GM18511 (cell line): ENCODE data around the gene ELOVL5.

Experiments used
- ATAC-seq: cut with Tn5 transposase; IDR thresholded peaks from one replicate; pipeline ENCODE4 v1.9.1; 2021; ENCODE audit warnings: mild to moderate bottlenecking, moderate library complexity; ENCODE audit not compliant: unreplicated experiment

The ELOVL5 gene

GRCh38 chr6:53282741-53283140 is 66.0 kb downstream of the ELOVL5 start:
- ATAC-seq: no peak

GRCh38 chr6:53282234-53282633 is 66.5 kb downstream of the ELOVL5 start:
- no peak for ATAC-seq

- peak; percentile 55 for ATAC-seq
These were observed 67.1 kb downstream of the ELOVL5 start for GRCh38 chr6:53281518-53282215.

DNA sequence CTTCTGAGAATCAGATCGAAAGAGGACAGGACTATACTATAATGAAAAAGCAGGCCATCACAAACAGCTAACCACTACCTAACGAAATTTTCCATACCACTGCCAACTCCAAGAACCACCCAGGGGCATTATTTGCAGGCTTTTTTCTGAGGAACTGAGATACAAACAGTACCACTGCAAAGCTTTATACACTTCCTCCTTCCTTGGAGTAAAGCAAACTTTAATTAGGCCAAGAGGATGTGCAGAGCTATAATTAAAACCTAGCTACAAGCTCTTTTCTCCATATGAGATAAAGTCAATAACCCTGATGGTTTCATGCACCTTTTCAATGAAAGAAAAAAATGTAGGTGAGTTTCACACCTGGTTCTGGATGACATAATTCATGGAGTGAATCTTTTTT is 68.5 kb downstream of the ELOVL5 start:
- ATAC-seq: no peak

- ATAC-seq: no peak
These were observed 69.5 kb downstream of the ELOVL5 start for GRCh38 chr6:53279293-53279692.

GRCh38 chr6:53273370-53273769 is 75.4 kb downstream of the ELOVL5 start:
- no peak for ATAC-seq

DNA sequence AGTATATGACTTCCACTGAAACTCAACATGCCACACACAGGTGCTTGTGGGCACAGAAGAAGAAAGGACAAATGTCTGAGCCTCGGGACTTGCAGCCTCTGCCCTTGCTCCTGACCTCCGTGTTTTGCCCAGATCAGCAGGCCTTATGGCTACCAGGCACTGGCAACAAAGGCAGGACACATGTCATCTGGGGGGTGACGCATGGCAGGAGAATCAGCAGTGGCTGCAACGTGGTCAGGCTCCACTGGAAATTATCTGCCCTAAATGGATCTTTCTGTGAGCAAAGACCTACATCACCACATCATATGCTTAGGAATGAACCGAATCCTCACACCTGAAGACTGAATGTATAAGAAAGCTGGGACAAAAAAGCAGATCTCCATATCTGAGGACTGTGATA is 78.9 kb downstream of the ELOVL5 start:
- ATAC-seq: no peak

GRCh38 chr6:53268858-53269608 is 79.7 kb downstream of the ELOVL5 start:
- no peak for ATAC-seq

DNA sequence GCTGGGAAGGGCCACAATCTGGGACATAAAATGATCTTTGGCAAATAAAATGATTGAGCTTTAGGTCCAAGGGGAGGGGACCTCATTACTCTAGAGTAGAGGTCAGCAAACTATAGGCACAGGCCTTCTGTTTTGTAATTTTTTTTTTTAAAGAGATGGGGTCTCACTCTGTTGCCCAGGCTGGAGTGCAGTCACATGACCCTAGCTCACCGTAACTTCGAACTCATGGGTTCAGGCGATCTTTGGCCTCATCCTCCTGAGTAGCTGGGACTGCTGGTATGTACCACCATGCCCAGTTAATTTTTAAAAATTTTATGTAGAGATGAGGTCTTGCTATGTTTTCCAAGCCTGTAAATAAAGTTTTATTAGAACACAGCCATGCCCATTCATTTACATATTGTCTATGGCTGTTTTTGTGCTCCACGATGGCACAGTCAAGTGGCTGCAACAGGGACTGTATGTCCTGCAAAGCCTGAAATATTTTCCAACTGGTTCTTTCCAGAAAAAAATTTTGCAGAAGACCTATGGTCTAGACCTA is 82.1 kb downstream of the ELOVL5 start:
- ATAC-seq: no peak

DNA sequence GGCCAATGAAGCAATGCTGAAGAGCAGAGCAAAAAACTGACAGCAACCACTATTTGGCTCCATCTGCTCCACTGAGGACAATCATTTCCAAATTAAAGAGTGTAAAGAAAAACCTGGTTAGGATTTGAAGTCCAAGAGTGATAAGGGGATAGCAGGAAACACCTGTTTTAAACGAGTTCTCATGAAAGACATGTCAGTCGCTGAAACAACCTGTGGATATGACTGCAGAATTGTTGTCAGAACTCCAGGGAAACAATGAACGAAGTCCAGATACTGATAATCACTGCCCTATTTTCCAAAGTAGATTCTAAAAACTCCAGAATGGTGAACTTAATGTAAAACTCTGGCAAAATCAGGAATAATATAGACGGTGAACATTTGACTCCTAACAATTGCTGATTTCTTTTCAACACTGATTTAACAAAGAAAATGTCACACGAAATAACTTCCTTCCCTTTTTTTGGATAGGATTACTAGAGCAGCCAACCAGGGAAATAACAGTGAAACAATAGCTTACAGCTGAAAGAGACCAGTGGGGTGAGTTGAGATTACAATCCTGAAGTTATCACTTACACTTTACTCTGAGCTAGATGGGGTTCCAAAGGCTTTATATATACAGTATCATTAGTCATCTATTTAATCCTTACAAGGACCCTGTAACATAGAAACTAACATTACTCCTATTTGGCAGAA is 83.7 kb downstream of the ELOVL5 start:
- ATAC-seq: no peak

- no peak for ATAC-seq
These were observed 84.4 kb downstream of the ELOVL5 start for GRCh38 chr6:53264337-53264736.

DNA sequence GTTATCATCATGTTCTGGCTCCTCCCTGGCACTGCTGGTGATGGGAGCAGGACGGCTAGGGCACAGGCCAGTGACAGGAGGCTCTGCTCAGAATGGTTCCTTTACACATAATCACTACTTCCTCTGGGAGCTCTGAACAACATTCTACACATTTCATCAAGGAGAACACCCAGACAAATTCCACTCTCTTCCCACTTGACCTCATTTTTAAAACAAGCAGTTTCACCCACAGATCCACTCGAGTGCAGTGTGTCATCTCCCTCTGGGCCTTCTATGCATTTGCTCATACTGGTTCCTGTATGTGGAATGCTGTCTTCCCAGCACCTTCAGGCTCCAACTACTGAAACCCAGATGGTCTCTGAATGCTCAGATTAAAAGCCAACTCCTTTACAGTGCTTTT is 84.8 kb downstream of the ELOVL5 start:
- ATAC-seq: no peak

GRCh38 chr6:53259860-53260580 is 88.7 kb downstream of the ELOVL5 start:
- no peak for ATAC-seq

GRCh38 chr6:53258774-53259155 is 90.0 kb downstream of the ELOVL5 start:
- ATAC-seq: no peak

DNA sequence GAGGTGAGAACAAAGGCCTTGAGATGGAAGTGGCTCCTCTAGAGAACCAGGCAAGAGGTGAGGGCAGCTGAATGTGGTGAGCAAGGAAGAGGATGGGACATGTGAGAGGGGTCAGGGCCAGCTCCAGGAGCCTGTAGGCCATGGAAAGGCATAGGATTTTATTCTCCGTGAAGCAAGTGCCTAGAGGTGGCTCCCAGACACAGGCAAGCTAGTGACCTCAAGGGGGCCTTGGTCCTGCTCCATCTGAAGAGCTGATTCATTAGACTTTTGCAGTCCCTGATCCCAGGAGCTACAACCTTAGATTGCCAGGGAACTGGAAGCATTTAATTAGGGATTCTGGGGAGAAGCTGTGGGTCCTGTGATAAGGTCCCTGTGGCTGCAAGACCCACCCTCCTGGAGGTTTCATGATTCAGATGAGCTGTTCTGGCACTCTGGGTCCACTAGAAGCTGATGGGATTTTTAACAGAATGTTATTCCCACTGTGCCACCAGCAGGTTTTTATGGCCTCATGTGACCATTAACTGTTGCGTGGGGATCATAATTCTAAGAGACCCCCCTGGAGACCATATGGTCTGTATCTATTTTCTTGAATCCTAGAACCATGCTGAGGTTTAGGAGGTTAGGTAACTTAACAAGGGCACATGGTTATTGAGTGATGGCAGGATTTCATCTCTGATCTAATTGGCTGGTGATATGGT is 90.5 kb downstream of the ELOVL5 start:
- ATAC-seq: no peak

GRCh38 chr6:53257533-53257932 is 91.2 kb downstream of the ELOVL5 start:
- ATAC-seq: no peak

- no peak for ATAC-seq
These were observed 91.7 kb downstream of the ELOVL5 start for GRCh38 chr6:53257001-53257400.

GRCh38 chr6:53252177-53252692 is 96.5 kb downstream of the ELOVL5 start:
- no peak for ATAC-seq

GRCh38 chr6:53251033-53251672 is 97.6 kb downstream of the ELOVL5 start:
- ATAC-seq: no peak
